Fibroblast of villous mesenchyme (primary cell): Measurements from ENCODE around the gene SOX3. TPM values are rescaled to one million over a fixed set of nuclear protein-coding genes. Genes with fewer than 3 reads are reported as not detected.

Source experiments
- DNase-seq: peaks from one replicate; pipeline ENCODE4 v3.0.0-alpha.2; 2010; ENCODE audit warnings: low read depth
- H3K4me3 ChIP-seq: 2 replicates; pipeline ENCODE4 v1.5.1; 2011; ENCODE audit warnings: low read depth, mild to moderate bottlenecking, low read length
- total RNA-seq: library from RNA; depleted of rRNA; stranded (reverse); fragments of >200 nt; gene quantifications from 2 replicates; pipeline ENCODE4 v1.2.3, GENCODE V29; 2012
- TF ChIP-seq, protein P1 (sequence below): IDR thresholded peaks from 2 replicates; pipeline ENCODE4 v1.5.1; 2012; ENCODE audit warnings: low read depth, mild to moderate bottlenecking, low read length; ENCODE audit not compliant: insufficient read depth

Gene SOX3
- total RNA-seq, 1 donor = not detected

DNA sequence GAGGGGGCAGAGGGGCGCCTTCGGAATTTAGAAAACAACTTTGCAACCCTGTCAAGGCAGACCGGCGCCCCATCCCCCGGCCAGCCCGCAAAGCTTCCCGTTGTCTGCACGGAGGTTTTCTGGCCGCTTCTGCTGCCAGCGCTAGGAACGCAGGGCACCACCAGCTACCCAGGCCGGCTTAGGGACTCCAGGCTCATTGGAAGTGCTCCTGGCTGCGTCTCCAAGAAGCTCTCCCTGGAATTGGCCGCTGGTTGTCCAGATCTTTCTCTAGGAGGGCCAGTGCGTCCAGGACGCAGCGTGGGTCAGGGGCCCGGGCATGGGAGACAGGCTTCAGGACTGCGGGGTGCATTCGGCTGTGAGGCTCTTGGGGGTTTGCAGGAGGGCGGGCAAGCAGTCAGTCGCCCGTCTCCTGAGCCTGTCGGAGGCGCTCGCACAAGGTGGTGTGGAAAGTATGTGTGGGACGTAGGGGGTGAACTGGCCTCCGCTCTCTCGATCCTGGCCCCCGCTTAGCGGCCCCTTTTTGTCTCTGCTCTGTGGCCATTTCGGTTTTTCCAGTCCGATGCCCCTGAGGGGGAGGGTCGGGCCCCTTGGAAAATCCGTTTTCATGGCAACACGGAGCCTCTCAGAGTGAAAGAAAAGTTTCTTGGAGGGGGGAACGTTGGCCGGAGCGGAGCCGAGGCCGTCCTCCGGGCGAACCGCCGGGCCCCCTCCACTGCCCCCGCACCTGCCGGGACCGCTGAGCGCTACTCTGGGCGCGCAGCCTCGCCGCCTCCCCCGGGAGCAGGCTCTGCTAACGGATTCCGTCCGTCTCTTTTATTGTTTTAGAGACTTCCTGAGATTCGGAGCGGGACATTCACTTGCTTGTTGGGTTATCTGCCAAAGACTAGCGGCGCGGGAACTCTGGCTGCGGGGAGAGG, 810 bp upstream of the SOX3 start:
- TF ChIP-seq, protein P1, sequence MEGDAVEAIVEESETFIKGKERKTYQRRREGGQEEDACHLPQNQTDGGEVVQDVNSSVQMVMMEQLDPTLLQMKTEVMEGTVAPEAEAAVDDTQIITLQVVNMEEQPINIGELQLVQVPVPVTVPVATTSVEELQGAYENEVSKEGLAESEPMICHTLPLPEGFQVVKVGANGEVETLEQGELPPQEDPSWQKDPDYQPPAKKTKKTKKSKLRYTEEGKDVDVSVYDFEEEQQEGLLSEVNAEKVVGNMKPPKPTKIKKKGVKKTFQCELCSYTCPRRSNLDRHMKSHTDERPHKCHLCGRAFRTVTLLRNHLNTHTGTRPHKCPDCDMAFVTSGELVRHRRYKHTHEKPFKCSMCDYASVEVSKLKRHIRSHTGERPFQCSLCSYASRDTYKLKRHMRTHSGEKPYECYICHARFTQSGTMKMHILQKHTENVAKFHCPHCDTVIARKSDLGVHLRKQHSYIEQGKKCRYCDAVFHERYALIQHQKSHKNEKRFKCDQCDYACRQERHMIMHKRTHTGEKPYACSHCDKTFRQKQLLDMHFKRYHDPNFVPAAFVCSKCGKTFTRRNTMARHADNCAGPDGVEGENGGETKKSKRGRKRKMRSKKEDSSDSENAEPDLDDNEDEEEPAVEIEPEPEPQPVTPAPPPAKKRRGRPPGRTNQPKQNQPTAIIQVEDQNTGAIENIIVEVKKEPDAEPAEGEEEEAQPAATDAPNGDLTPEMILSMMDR = no peak
- no peak for DNase-seq

DNA sequence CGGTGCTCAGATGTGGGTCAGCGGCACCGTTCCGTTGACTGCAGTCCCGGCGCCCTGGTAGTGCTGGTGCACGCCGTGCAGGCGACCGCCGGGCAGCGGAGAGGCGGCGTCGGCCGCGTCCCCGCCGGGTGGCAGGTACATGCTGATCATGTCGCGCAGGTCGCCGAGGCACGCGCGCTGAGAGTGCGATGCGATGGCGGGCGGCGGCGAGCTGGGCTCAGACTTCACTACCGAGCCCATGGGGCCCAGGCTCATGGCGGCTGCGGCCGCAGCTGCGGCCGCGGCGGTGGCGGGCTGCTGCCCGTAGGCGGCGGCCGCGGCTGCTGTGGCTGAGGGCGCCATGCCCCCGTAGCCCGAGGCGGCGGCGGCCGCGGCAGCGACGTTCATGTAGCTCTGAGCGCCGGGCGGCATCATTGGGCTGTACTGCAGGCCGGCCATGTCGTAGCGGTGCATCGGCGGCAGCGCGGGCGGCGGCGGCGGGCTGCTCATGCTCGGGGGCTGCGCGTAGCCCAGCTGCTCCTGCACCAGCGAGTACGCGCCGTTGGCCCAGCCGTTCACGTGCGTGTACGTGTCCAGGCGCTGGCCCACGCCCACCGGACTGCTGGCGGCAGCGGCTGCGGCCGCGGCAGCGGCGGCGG, 1.0 kb downstream of the SOX3 start:
- TF ChIP-seq, protein P1 = no peak
- H3K4me3 ChIP-seq = no peak overlapping the region
- no peak for DNase-seq

More for the DNA sequence above, 810 bp upstream of the SOX3 start:
- no peak overlapping the region for H3K4me3 ChIP-seq

DNA sequence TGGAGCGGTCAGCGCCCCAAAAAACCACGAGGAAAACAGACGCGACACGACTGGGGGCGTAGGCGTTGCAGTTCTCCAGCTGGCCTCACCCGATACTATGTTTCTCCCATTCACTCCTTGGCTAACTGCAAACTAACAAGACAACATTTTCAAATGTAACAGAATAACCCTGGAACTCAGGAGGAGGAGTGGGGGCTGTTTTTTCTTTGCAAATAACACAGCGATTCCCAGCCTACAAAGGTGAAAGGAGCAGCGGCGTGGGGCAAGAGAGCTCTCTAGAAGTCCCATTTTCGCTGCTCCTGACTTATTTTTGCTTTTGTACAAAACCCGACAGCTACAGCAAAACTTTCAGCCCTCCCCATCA, 1.6 kb downstream of the SOX3 start:
- H3K4me3 ChIP-seq = no peak overlapping the region
- DNase-seq = no peak
- TF ChIP-seq, protein P1 = no peak

- no peak overlapping the region for H3K4me3 ChIP-seq
- no peak for DNase-seq
- TF ChIP-seq, protein P1 = no peak
Observed at GRCh38 chrX:140502491-140503237, 2.2 kb downstream of the SOX3 start.

DNA sequence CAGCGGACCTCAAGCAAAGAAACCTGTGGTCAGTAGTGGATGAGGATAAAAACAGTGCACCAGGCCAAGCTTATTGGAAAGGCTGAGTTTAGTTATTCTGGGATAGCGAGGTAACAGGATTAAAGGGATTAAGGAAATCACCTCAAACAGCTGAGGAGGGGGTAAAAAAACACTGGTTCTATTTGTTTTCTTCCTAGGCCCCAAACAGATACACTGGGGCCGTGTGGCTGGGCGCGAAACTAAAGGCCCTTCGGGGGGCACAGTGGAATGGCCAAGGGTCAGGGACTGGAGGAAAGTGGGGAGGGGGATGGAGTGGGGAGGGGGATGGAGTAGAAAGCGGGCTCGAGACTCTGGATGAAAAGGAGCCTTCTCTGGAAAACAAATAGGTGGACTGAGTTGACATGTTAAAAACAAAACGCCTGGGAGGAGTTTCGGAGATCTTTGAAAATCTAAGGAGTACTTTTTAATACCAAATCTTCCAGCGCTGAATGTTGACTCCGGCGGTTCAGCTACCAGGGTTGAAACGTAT, 2.9 kb downstream of the SOX3 start:
- TF ChIP-seq, protein P1 = no peak
- DNase-seq = no peak
- H3K4me3 ChIP-seq = no peak overlapping the region

DNA sequence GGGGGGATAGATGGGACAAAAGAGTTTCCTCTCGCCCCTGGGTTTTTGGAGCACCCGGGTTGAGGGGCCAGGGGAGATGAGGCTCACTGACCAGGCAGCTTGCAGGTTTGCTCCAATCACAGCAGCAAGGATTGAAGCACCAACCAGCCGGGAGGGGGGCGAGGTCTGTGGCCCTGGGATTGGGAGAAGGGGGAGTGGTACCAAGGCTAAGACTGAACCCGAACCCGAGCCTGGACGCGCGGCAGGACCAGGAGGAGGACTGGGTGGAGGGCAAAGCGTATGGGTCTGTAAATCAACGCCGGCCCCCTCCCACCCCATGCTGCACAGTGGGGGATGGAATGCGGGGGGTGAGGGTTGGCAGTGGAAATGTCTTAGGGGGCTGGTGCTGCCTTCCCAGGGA, 3.5 kb downstream of the SOX3 start:
- TF ChIP-seq, protein P1 = no peak
- DNase-seq = no peak
- H3K4me3 ChIP-seq = no peak overlapping the region
